Measurements from ENCODE around the gene RAVER1. TPM values are rescaled to one million over a fixed set of nuclear protein-coding genes. Genes with fewer than 3 reads are reported as not detected.

The RAVER1 gene
- total and polyA plus RNA-seq, 9 of the 15 experiments (the other 6 are each of a cell fraction or from before 2014, with no cell fraction given): 0.06 to 113 (median 7.0) TPM

DNA sequence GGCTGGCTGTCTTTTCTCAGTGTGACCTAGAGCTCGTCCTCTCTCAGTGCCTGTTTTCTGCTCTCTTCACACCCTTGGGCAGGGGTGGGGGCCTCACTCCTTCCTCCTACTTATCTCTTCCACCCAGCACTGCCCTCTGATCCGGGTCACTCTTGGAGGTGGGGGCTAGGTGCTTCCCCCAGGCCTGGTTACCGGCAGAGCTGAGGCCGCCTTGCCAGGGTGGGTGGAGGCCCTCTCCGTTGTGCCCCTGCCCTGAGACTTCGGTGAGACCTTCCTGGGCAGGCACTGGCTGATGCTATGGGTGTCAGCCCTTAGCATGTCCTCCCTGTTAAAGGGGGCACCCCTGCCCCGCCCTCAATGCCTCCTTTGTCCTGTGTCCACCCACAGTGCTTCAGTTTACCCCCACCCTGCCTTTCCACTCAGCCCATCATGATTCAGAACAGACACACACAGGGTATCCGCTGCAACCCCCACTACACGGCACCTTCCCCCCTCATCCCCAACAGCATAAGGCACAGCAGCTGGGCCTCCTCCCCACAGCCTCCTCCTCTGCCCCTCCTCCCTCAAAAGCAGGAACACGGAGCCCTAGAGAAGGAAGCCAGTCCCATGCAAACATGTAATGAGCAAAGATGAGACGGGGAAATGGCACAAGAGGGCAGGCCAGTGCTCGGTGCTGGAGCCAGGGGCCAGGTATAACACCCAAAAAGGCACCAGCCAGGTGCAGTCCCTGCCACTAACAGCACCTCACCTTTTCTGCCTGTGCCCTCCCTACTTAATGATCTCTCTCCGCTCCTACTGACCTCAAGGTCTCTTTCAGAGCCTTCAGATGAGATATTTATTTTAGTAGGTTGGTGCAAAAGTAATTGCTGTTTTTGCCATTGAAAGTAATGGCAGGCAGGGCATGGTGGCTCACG is 33.5 kb downstream of the RAVER1 start (continued):
- TF ChIP-seq EP300 (IDR thresholded peaks at IDR 0.05; ENCODE audit: low read length) (peak; percentile 89), TEAD2 (tag; IDR thresholded peaks at IDR 0.05) (no peak), MTA1 (IDR thresholded peaks at IDR 0.05; ENCODE audit: borderline replicate concordance) (0 out of 2 replicates have a peak, but pooled peaks have one; percentile 28), POLR2A (conservative IDR thresholded peaks at IDR 0.05) (peak; percentile 70), NFATC3 (IDR thresholded peaks at IDR 0.05) (no peak), RBM17 (IDR thresholded peaks at IDR 0.05; ENCODE audit: borderline replicate concordance, low read depth, low read length) (no peak), TAF1 (IDR thresholded peaks at IDR 0.05; ENCODE audit: control insufficient read depth, extremely low read depth, insufficient read depth, low read length, severe bottlenecking) (peak; percentile 48), ZNF24 (IDR thresholded peaks at IDR 0.05) (no peak; the same call in 1 of the 2 replicates), ZNF143 (CRISPR knock-in tag; IDR thresholded peaks at IDR 0.05) (no peak), ZNF778 (CRISPR knock-in tag; IDR thresholded peaks at IDR 0.05) (no peak), STAT5B (CRISPR knock-in tag; IDR thresholded peaks at IDR 0.05) (no peak), PTBP1 (IDR thresholded peaks at IDR 0.05; ENCODE audit: low read depth, low read length) (no peak), PTRF (tag; IDR thresholded peaks at IDR 0.05) (no peak), ZNF57 (CRISPR knock-in tag; IDR thresholded peaks at IDR 0.05) (no peak), NBN (IDR thresholded peaks at IDR 0.05; ENCODE audit: low read depth) (peak; percentile 59; the same call in 1 of the 2 replicates), ZNF707 (CRISPR knock-in tag; conservative IDR thresholded peaks at IDR 0.05) (no peak), CHCHD3 (CRISPR knock-in tag; IDR thresholded peaks at IDR 0.05) (no peak), HDAC6 (IDR thresholded peaks at IDR 0.05; ENCODE audit: low read depth, low read length) (no peak), NFE2 (IDR thresholded peaks at IDR 0.05; ENCODE audit: low read depth) (no peak), ELF2 (CRISPR knock-in tag; IDR thresholded peaks at IDR 0.05) (no peak)
- TF ChIP-seq, protein P1, sequence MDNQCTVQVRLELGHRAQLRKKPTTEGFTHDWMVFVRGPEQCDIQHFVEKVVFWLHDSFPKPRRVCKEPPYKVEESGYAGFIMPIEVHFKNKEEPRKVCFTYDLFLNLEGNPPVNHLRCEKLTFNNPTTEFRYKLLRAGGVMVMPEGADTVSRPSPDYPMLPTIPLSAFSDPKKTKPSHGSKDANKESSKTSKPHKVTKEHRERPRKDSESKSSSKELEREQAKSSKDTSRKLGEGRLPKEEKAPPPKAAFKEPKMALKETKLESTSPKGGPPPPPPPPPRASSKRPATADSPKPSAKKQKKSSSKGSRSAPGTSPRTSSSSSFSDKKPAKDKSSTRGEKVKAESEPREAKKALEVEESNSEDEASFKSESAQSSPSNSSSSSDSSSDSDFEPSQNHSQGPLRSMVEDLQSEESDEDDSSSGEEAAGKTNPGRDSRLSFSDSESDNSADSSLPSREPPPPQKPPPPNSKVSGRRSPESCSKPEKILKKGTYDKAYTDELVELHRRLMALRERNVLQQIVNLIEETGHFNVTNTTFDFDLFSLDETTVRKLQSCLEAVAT (IDR thresholded peaks at IDR 0.05): peak; percentile 15 to 61; a peak in 1 of 4 replicates
- TF ChIP-seq, protein P2, sequence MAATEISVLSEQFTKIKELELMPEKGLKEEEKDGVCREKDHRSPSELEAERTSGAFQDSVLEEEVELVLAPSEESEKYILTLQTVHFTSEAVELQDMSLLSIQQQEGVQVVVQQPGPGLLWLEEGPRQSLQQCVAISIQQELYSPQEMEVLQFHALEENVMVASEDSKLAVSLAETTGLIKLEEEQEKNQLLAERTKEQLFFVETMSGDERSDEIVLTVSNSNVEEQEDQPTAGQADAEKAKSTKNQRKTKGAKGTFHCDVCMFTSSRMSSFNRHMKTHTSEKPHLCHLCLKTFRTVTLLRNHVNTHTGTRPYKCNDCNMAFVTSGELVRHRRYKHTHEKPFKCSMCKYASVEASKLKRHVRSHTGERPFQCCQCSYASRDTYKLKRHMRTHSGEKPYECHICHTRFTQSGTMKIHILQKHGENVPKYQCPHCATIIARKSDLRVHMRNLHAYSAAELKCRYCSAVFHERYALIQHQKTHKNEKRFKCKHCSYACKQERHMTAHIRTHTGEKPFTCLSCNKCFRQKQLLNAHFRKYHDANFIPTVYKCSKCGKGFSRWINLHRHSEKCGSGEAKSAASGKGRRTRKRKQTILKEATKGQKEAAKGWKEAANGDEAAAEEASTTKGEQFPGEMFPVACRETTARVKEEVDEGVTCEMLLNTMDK (IDR thresholded peaks at IDR 0.05; ENCODE audit: borderline replicate concordance, insufficient read depth, low read depth, low read length, poor library complexity, severe bottlenecking): no peak
- TF ChIP-seq, protein P3, sequence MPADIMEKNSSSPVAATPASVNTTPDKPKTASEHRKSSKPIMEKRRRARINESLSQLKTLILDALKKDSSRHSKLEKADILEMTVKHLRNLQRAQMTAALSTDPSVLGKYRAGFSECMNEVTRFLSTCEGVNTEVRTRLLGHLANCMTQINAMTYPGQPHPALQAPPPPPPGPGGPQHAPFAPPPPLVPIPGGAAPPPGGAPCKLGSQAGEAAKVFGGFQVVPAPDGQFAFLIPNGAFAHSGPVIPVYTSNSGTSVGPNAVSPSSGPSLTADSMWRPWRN (IDR thresholded peaks at IDR 0.05; ENCODE audit: low read depth): no peak

All from K562 (cell line).